Measurements from ENCODE around the gene CCDC51.

The CCDC51 gene

GRCh38 chr3:48418140-48418539, 21.8 kb downstream of the CCDC51 start:
- DNase-seq, result no peak

- no peak for DNase-seq
These were observed 22.3 kb downstream of the CCDC51 start for GRCh38 chr3:48417529-48418108.

GRCh38 chr3:48416546-48416945, 23.4 kb downstream of the CCDC51 start:
- no peak for DNase-seq

- no peak for DNase-seq
These were observed 23.8 kb downstream of the CCDC51 start for GRCh38 chr3:48416091-48416505.

GRCh38 chr3:48415251-48415953, 24.5 kb downstream of the CCDC51 start:
- DNase-seq, result no peak

GRCh38 chr3:48414376-48415250, 25.3 kb downstream of the CCDC51 start:
- DNase-seq, result no peak

GRCh38 chr3:48413611-48414010, 26.3 kb downstream of the CCDC51 start:
- DNase-seq, result no peak

GRCh38 chr3:48413086-48413485, 26.8 kb downstream of the CCDC51 start:
- no peak for DNase-seq

- peak; percentile 22 for DNase-seq
These were observed 27.4 kb downstream of the CCDC51 start for GRCh38 chr3:48412375-48413001.

GRCh38 chr3:48411606-48412374, 28.1 kb downstream of the CCDC51 start:
- peak; percentile 36 for DNase-seq

GRCh38 chr3:48411041-48411588, 28.8 kb downstream of the CCDC51 start:
- peak; percentile 21 for DNase-seq

- peak; percentile 35 for DNase-seq
These were observed 29.5 kb downstream of the CCDC51 start for GRCh38 chr3:48410205-48411040.

GRCh38 chr3:48409291-48410201, 30.4 kb downstream of the CCDC51 start:
- peak; percentile 43 for DNase-seq

GRCh38 chr3:48408823-48409281, 31.1 kb downstream of the CCDC51 start:
- peak; percentile 30 for DNase-seq

- no peak for DNase-seq
These were observed 32.3 kb downstream of the CCDC51 start for GRCh38 chr3:48407542-48408099.

GRCh38 chr3:48406443-48407431, 33.2 kb downstream of the CCDC51 start:
- DNase-seq, result peak; percentile 42

- DNase-seq, result no peak
These were observed 33.9 kb downstream of the CCDC51 start for GRCh38 chr3:48405971-48406370.

GRCh38 chr3:48405343-48405881, 34.5 kb downstream of the CCDC51 start:
- DNase-seq, result peak; percentile 34
